HEK293T (cell line): ENCODE measurements around the gene CLEC4A.

Experiments used
- FOXK2 ChIP-seq: fragments of 450-650 bp; IDR thresholded peaks from 2 replicates; pipeline ENCODE4 v1.6.1; 2016; ENCODE audit warnings: mild to moderate bottlenecking
- ZNF384 ChIP-seq: fragments of 450-650 bp; IDR thresholded peaks from 2 replicates; pipeline ENCODE4 v1.6.1; 2016

DNA sequence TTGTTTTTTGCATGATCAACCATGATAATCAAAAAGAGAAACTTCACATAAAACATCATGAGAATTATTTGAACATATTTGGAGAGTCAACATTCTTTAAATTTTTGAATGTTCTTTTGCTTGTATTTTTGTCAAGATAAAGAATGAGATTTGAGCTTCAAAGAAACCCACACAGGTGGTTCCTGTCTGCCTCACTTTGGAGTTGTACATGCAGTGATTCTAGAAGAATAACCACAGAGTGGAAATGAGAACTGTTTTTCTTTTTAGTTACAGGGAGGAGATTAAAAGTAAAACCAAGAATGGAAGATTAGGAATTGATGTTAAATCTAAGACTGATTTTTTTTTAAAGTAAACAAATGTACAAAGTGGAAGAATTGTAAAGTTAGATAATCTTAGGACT, 31.1 kb downstream of the CLEC4A start:
- TF ChIP-seq ZNF384: no peak
- no peak for TF ChIP-seq FOXK2
